Testis (tissue), 3 donors: Measurements from ENCODE around the gene ATP11C. TPM values are rescaled to one million over a fixed set of nuclear protein-coding genes. Genes with fewer than 3 reads are reported as not detected.

ENCODE experiments used
- DNase-seq: peaks from one replicate; pipeline ENCODE4 v3.0.0-alpha.2; 2019
- H3K27ac ChIP-seq, 2 donors: fragments of 200-600 bp; sonication (generic); one replicate each; pipeline ENCODE4 v1.5.1; 2019
- H3K27me3 ChIP-seq: fragments of 200-600 bp; sonication (generic); one replicate; pipeline ENCODE4 v1.5.1; 2019
- H3K36me3 ChIP-seq: fragments of 200-600 bp; sonication (generic); one replicate; pipeline ENCODE4 v1.5.1; 2017; ENCODE audit warnings: low read depth; ENCODE audit errors: missing control alignments
- H3K4me1 ChIP-seq: fragments of 200-600 bp; sonication (generic); one replicate; pipeline ENCODE4 v1.5.1; 2019
- H3K4me3 ChIP-seq, 2 donors: fragments of 200-600 bp; sonication (generic); one replicate each; pipeline ENCODE4 v1.5.1; 2017 to 2019
- H3K9me3 ChIP-seq: fragments of 200-600 bp; sonication (generic); one replicate; pipeline ENCODE4 v1.5.1; 2017
- CTCF ChIP-seq, 3 experiments: fragments of 450-650 bp in 2 of 3; fragments of 200-600 bp in 1 of 3; sonication (generic) in 1 of 3; IDR thresholded peaks; one replicate each; pipeline ENCODE4 v1.5.1; 2016 to 2019; ENCODE audit warnings: antibody characterized with exemption in 3 of 3, mild to moderate bottlenecking in 2 of 3, moderate library complexity in 1 of 3
- POLR2A ChIP-seq: fragments of 450-650 bp; IDR thresholded peaks from one replicate; pipeline ENCODE4 v1.6.1; 2017; ENCODE audit warnings: antibody characterized with exemption, mild to moderate bottlenecking, moderate library complexity
- WGBS, 2 donors: methylation state at CpG; one replicate each; pipeline ENCODE4 v1.1.5; 2018; 5-methylcytosine and 5-hydroxymethylcytosine counted together
- intact Hi-C: fragments of 100-400 bp; cut with DNase I; formaldehyde crosslinking; loops from one replicate; pipeline ENCODE4 v1.15.1; 2023; ENCODE audit warnings: low total_unique reads
- polyA plus RNA-seq: library from polyadenylated mRNA; stranded (reverse); fragments of 350-450 nt; fragmentation: Illumina TruSeq; extraction: RNeasy Lipid Tissue Mini Kit (QIAGEN cat#74804); gene quantifications from one replicate; pipeline ENCODE4 v1.2.3, GENCODE V29; 2014; ENCODE audit warnings: low read depth, low replicate concordance; ENCODE audit not compliant: insufficient read depth
- total RNA-seq, 2 donors: library from RNA; depleted of rRNA; stranded (reverse); fragments of >200 nt; gene quantifications; one replicate each; pipeline ENCODE4 v1.2.3, GENCODE V29; 2016

Gene ATP11C
- total and polyA plus RNA-seq, 3 donors from 2014 or later = 15.9 to 36.6 (median 33.8) TPM

- Histone ChIP-seq H3K4me3 (peak overlapping the region; percentile 72 to 81), H3K4me1 (no peaks in the 10 kb centered on the region), H3K27ac (peak overlapping the region; percentile 93 to 96), H3K9me3 (no peaks in the 10 kb centered on the region), H3K36me3 (no peaks in the 10 kb centered on the region), H3K27me3 (no peaks in the 10 kb centered on the region)
- DNase-seq = no peak
- no peak for TF ChIP-seq POLR2A
- TF ChIP-seq CTCF (IDR thresholded peaks at IDR 0.05) = no peak
- intact Hi-C loops = no loop called here
- 56 to 58% methylated on average over 14 to 15 of the region's 15 CpGs for WGBS, 2 donors
Measured at GRCh38 chrX:139933904-139934303, 1.1 kb upstream of the ATP11C start.

GRCh38 chrX:139932073-139932900 is 566 bp downstream of the ATP11C start:
- WGBS, 2 donors = 0% methylated on average over 7 of the region's 109 CpGs; no CpG with 5 or more reads in 1 of the 2 donors
- DNase-seq = peak; percentile 39
- H3K27me3 ChIP-seq = no peaks in the 10 kb centered on the region
- H3K9me3 ChIP-seq = no peaks in the 10 kb centered on the region
- intact Hi-C loops = no loop called here
- no peaks in the 10 kb centered on the region for H3K4me1 ChIP-seq
- H3K36me3 ChIP-seq = no peaks in the 10 kb centered on the region
- TF ChIP-seq CTCF (IDR thresholded peaks at IDR 0.05) (no peak), POLR2A (no peak)
- peak overlapping the region; percentile 72 to 81 for H3K4me3 ChIP-seq
- H3K27ac ChIP-seq = peak overlapping the region; percentile 93 to 96

- Histone ChIP-seq H3K36me3 (no peaks in the 10 kb centered on the region), H3K9me3 (no peaks in the 10 kb centered on the region), H3K27ac (peak overlapping the region; percentile 63 to 96), H3K4me3 (peak overlapping the region; percentile 72 to 81), H3K27me3 (no peaks in the 10 kb centered on the region), H3K4me1 (no peaks in the 10 kb centered on the region)
- no peak for DNase-seq
- intact Hi-C loops = no loop called here
- WGBS, 2 donors = 2% methylated on average over 13 of the region's 33 CpGs; no CpG with 5 or more reads in 1 of the 2 donors
- no peak for TF ChIP-seq POLR2A
- TF ChIP-seq CTCF (IDR thresholded peaks at IDR 0.05) = no peak
Measured at GRCh38 chrX:139931646-139932072, 1.2 kb downstream of the ATP11C start.

- DNase-seq = peak; percentile 25
- Histone ChIP-seq H3K4me1 (no peaks in the 10 kb centered on the region), H3K27ac (peak overlapping the region; percentile 63 to 96)
Measured at GRCh38 chrX:139930916-139931645, 1.8 kb downstream of the ATP11C start.

More at GRCh38 chrX:139930916-139931645, 1.8 kb downstream of the ATP11C start:
- Histone ChIP-seq H3K9me3 (no peaks in the 10 kb centered on the region), H3K4me3 (peak overlapping the region; percentile 72 to 81), H3K27me3 (no peaks in the 10 kb centered on the region), H3K36me3 (no peaks in the 10 kb centered on the region)
- WGBS, 2 donors = 3 to 7% methylated on average over 9 to 25 of the region's 27 CpGs
- intact Hi-C loops = no loop called here
- no peak for TF ChIP-seq CTCF (IDR thresholded peaks at IDR 0.05)
- TF ChIP-seq POLR2A = no peak
